Left colon (tissue), 2 donors: ENCODE measurements around the gene GRM7. TPM values are rescaled to one million over a fixed set of nuclear protein-coding genes. Genes with fewer than 3 reads are reported as not detected.

ENCODE experiments used
- ATAC-seq: fragments of 200-7000 bp; cut with Tn5 transposase; one replicate; pipeline ENCODE4 v1.9.1; 2020; ENCODE audit warnings: mild to moderate bottlenecking, moderate library complexity
- DNase-seq, 2 donors: peaks; one replicate each; pipeline ENCODE4 v3.0.0-alpha.2; 2020
- intact Hi-C, 2 donors: fragments of 100-400 bp; cut with DNase I in 1 of 2; cut with micrococcal nuclease in 1 of 2; formaldehyde crosslinking; loops; one replicate each; pipeline versions ENCODE4 v1.11.2 to v1.14.0; 2022; cut with DNase I, micrococcal nuclease
- total RNA-seq, 2 donors: library from RNA; stranded (reverse); fragmentation: NEBNext Ultra II Directional; extraction: Animal tissue kit (Norgen Biotek cat#: 25700); gene quantifications; one replicate each; pipeline ENCODE4 v1.2.1, GENCODE V29; 2021
- donor health status: DM: no; HTN: no; CAD: no.
- donor health status: DM: yes; HTN: yes; CAD: no.

The GRM7 gene
- total RNA-seq, 2 donors from 2014 or later = 0.12 to 0.59 TPM

GRCh38 chr3:7764115-7764514, 903.2 kb downstream of the GRM7 start:
- ATAC-seq = no peak
- no peak for DNase-seq
- intact Hi-C loops = no loop called here

GRCh38 chr3:7766530-7766929, 905.6 kb downstream of the GRM7 start:
- ATAC-seq (no peak), DNase-seq (no peak)
- intact Hi-C loops = no loop called here

- no peak for ATAC-seq
- intact Hi-C loops = no loop called here
- DNase-seq = no peak
Measured at GRCh38 chr3:7779331-7779730, 918.4 kb downstream of the GRM7 start.

GRCh38 chr3:7781395-7781794, 920.5 kb downstream of the GRM7 start:
- ATAC-seq (no peak), DNase-seq (no peak)
- intact Hi-C loops = no loop called here

- intact Hi-C loops = no loop called here
- no peak for ATAC-seq
- DNase-seq = no peak
Measured at GRCh38 chr3:7787871-7788828, 927.2 kb downstream of the GRM7 start.

GRCh38 chr3:7788881-7789280, 928.0 kb downstream of the GRM7 start:
- ATAC-seq (no peak), DNase-seq (no peak)
- intact Hi-C loops = no loop called here

- intact Hi-C loops = no loop called here
- no peak for ATAC-seq
- DNase-seq = no peak
Measured at GRCh38 chr3:7789324-7789723, 928.4 kb downstream of the GRM7 start.

GRCh38 chr3:7790141-7790540, 929.2 kb downstream of the GRM7 start:
- DNase-seq = no peak
- ATAC-seq = no peak
- intact Hi-C loops = no loop called here
